ENCODE data around the gene DPH3.

Gene DPH3

GRCh38 chr3:16255326-16255725 is 9.4 kb downstream of the DPH3 start:
- TF ChIP-seq ZFX (IDR thresholded peaks at IDR 0.05) (no peak), CTCF (conservative IDR thresholded peaks at IDR 0.05) (no peak)
- H3K27ac ChIP-seq, result no peak overlapping the region

GRCh38 chr3:16254916-16255315 is 9.8 kb downstream of the DPH3 start:
- no peak overlapping the region for H3K27ac ChIP-seq
- TF ChIP-seq CTCF (conservative IDR thresholded peaks at IDR 0.05) (no peak), ZFX (IDR thresholded peaks at IDR 0.05) (no peak)

- no peak for TF ChIP-seq CTCF (conservative IDR thresholded peaks at IDR 0.05)
- TF ChIP-seq ZFX (IDR thresholded peaks at IDR 0.05), result no peak
Observed at GRCh38 chr3:16253601-16254000, 11.1 kb downstream of the DPH3 start.

GRCh38 chr3:16252988-16253387 is 11.8 kb downstream of the DPH3 start:
- TF ChIP-seq CTCF (conservative IDR thresholded peaks at IDR 0.05) (no peak), ZFX (IDR thresholded peaks at IDR 0.05) (no peak)
- no peak overlapping the region for H3K27ac ChIP-seq

More at GRCh38 chr3:16253601-16254000, 11.1 kb downstream of the DPH3 start:
- H3K27ac ChIP-seq, result no peak overlapping the region

- no peak overlapping the region for H3K27ac ChIP-seq
- TF ChIP-seq ZFX (IDR thresholded peaks at IDR 0.05), result no peak
- no peak for TF ChIP-seq CTCF (conservative IDR thresholded peaks at IDR 0.05)
Observed at GRCh38 chr3:16252243-16252978, 12.3 kb downstream of the DPH3 start.

GRCh38 chr3:16251316-16252085 is 13.2 kb downstream of the DPH3 start:
- H3K27ac ChIP-seq, result no peak overlapping the region
- TF ChIP-seq CTCF (conservative IDR thresholded peaks at IDR 0.05), result no peak
- TF ChIP-seq ZFX (IDR thresholded peaks at IDR 0.05), result no peak

- H3K27ac ChIP-seq, result no peak overlapping the region
- no peak for TF ChIP-seq ZFX (IDR thresholded peaks at IDR 0.05)
Observed at GRCh38 chr3:16249886-16250285, 14.9 kb downstream of the DPH3 start.
